Measurements from ENCODE around the gene KCND2.

DNA sequence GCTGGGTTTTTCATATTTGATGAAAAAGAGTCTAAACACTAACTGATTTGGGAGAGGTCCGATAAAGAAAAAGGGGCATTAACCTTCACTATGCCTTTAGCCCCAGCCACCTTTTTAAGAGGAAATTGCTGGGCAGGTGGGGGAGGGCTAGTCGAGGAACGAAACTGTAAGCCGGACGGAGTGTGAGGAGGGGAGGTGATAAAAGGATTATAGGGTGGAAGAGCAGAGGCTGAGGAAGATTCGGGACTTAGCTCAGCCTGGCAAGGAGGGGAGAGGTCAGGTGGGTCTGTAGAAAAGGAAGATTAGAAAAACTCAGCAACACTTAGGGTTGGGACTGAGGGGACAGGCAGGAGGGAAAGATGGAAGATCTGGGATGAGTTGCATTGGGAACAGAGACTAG, 508.0 kb downstream of the KCND2 start:
- no peak for TF ChIP-seq EZH2phosphoT487 (IDR thresholded peaks at IDR 0.05)
- TF ChIP-seq EZH2 (IDR thresholded peaks at IDR 0.05), result no peak
- no peak for TF ChIP-seq CTCF (IDR thresholded peaks at IDR 0.05)
